ENCODE results near the gene CDK1.

The CDK1 gene

GRCh38 chr10:60735244-60735643, 43.0 kb upstream of the CDK1 start:
- H3K27me3 ChIP-seq (ENCODE audit: low read depth, low read length), result no peaks in the 10 kb centered on the region
- no peak overlapping the region for H3K4me2 ChIP-seq (ENCODE audit: low read length)
- H3K79me2 ChIP-seq (ENCODE audit: low read length), result no peaks in the 10 kb centered on the region
- H3K4me1 ChIP-seq (ENCODE audit: low read length), result peaks cover 14% of the 10 kb centered on the region
- no peak overlapping the region for H2AFZ ChIP-seq (ENCODE audit: low read depth, low read length)
- H3K9ac ChIP-seq (ENCODE audit: low read length), result no peak overlapping the region
- no peaks in the 10 kb centered on the region for H3K36me3 ChIP-seq (replicated peaks; ENCODE audit: low read depth, low read length)
- no peaks in the 10 kb centered on the region for H4K20me1 ChIP-seq (ENCODE audit: insufficient read depth, low read length)
- no peak overlapping the region for H3K4me3 ChIP-seq (ENCODE audit: low read length)
- H3K27ac ChIP-seq (ENCODE audit: low read length), result no peak overlapping the region
- TF ChIP-seq EZH2phosphoT487 (IDR thresholded peaks at IDR 0.05; ENCODE audit: low read depth) (no peak), CTCF (IDR thresholded peaks at IDR 0.05; ENCODE audit: low read depth, low read length) (no peak)
- no peaks in the 10 kb centered on the region for H3K9me3 ChIP-seq (ENCODE audit: insufficient read depth, low read length)

GRCh38 chr10:60737242-60737641, 41.0 kb upstream of the CDK1 start:
- Histone ChIP-seq H3K27me3 (ENCODE audit: low read depth, low read length) (no peaks in the 10 kb centered on the region), H3K4me2 (ENCODE audit: low read length) (no peak overlapping the region), H3K27ac (ENCODE audit: low read length) (no peak overlapping the region)

GRCh38 chr10:60739558-60739957, 38.7 kb upstream of the CDK1 start:
- no peak overlapping the region for H3K4me2 ChIP-seq (ENCODE audit: low read length)
- H3K27ac ChIP-seq (ENCODE audit: low read length), result no peak overlapping the region
- H2AFZ ChIP-seq (ENCODE audit: low read depth, low read length), result no peak overlapping the region
- no peak overlapping the region for H3K4me3 ChIP-seq (ENCODE audit: low read length)
- no peaks in the 10 kb centered on the region for H3K4me1 ChIP-seq (ENCODE audit: low read length)
- H4K20me1 ChIP-seq (ENCODE audit: insufficient read depth, low read length), result no peaks in the 10 kb centered on the region
- no peaks in the 10 kb centered on the region for H3K79me2 ChIP-seq (ENCODE audit: low read length)
- no peaks in the 10 kb centered on the region for H3K36me3 ChIP-seq (replicated peaks; ENCODE audit: low read depth, low read length)
- TF ChIP-seq CTCF (IDR thresholded peaks at IDR 0.05; ENCODE audit: low read depth, low read length), result no peak
- TF ChIP-seq EZH2phosphoT487 (IDR thresholded peaks at IDR 0.05; ENCODE audit: low read depth), result no peak
- no peak overlapping the region for H3K9ac ChIP-seq (ENCODE audit: low read length)
- no peaks in the 10 kb centered on the region for H3K9me3 ChIP-seq (ENCODE audit: insufficient read depth, low read length)
- H3K27me3 ChIP-seq (ENCODE audit: low read depth, low read length), result no peaks in the 10 kb centered on the region

More at GRCh38 chr10:60737242-60737641, 41.0 kb upstream of the CDK1 start:
- Histone ChIP-seq H4K20me1 (ENCODE audit: insufficient read depth, low read length) (no peaks in the 10 kb centered on the region), H3K36me3 (replicated peaks; ENCODE audit: low read depth, low read length) (no peaks in the 10 kb centered on the region), H2AFZ (ENCODE audit: low read depth, low read length) (no peak overlapping the region), H3K9me3 (ENCODE audit: insufficient read depth, low read length) (no peaks in the 10 kb centered on the region), H3K4me3 (ENCODE audit: low read length) (no peak overlapping the region), H3K4me1 (ENCODE audit: low read length) (no peaks in the 10 kb centered on the region; the same call in 1 of the 2 replicates), H3K9ac (ENCODE audit: low read length) (no peak overlapping the region), H3K79me2 (ENCODE audit: low read length) (no peaks in the 10 kb centered on the region)
- TF ChIP-seq EZH2phosphoT487 (IDR thresholded peaks at IDR 0.05; ENCODE audit: low read depth) (no peak), CTCF (IDR thresholded peaks at IDR 0.05; ENCODE audit: low read depth, low read length) (no peak)

- no peak overlapping the region for H3K4me2 ChIP-seq (ENCODE audit: low read length)
- H2AFZ ChIP-seq (ENCODE audit: low read depth, low read length), result no peak overlapping the region
- H3K27me3 ChIP-seq (ENCODE audit: low read depth, low read length), result no peaks in the 10 kb centered on the region
- no peaks in the 10 kb centered on the region for H3K9me3 ChIP-seq (ENCODE audit: insufficient read depth, low read length)
- no peak overlapping the region for H3K27ac ChIP-seq (ENCODE audit: low read length)
- H3K4me1 ChIP-seq (ENCODE audit: low read length), result no peaks in the 10 kb centered on the region
- H3K79me2 ChIP-seq (ENCODE audit: low read length), result no peaks in the 10 kb centered on the region
- H3K36me3 ChIP-seq (replicated peaks; ENCODE audit: low read depth, low read length), result no peaks in the 10 kb centered on the region
- no peak overlapping the region for H3K9ac ChIP-seq (ENCODE audit: low read length)
- no peaks in the 10 kb centered on the region for H4K20me1 ChIP-seq (ENCODE audit: insufficient read depth, low read length)
- no peak overlapping the region for H3K4me3 ChIP-seq (ENCODE audit: low read length)
- TF ChIP-seq CTCF (IDR thresholded peaks at IDR 0.05; ENCODE audit: low read depth, low read length) (no peak), EZH2phosphoT487 (IDR thresholded peaks at IDR 0.05; ENCODE audit: low read depth) (no peak)
Observed at GRCh38 chr10:60742512-60742911, 35.8 kb upstream of the CDK1 start.
